HG03064 (cell line): ENCODE measurements around the gene MICAL3.
"Not testable (repeated sequence)": the region's sequence is repeated elsewhere in the genome, so short reads cannot be mapped to it uniquely, and the experiment has no call there.

Experiments used
- ATAC-seq: cut with Tn5 transposase; IDR thresholded peaks from one replicate; pipeline ENCODE4 v1.9.1; 2021; ENCODE audit warnings: low read depth; ENCODE audit not compliant: unreplicated experiment

The MICAL3 gene

DNA sequence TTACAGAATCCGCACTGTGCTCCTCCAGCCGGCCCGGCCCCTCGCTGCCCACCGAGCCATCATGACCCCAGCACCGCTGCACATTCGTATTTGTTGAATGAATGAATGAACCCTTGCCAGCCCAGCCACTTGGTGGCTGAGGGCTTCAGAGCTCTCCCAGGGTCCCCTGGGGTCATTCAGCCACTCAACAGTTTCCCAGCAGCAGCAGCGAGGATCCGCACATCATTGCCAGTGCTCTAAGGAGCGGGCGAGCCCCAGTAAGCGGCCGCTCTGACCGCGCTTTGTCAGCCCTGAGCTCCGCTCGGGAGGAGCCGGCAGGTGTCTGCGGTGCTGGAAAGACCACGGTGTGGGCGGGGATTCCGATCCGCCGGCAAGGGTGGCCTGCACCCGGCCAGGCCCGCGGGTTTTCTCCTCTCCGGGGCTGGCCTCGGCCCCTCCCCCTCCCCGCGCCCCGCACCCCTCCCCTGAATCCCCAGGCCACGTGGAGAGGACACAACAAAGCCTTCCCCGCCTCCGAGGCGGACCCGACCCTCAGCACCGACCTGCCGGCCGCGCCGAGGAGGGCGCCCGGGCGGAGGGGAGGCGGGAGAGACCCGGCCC, 250.7 kb downstream of the MICAL3 start:
- ATAC-seq: no peak

DNA sequence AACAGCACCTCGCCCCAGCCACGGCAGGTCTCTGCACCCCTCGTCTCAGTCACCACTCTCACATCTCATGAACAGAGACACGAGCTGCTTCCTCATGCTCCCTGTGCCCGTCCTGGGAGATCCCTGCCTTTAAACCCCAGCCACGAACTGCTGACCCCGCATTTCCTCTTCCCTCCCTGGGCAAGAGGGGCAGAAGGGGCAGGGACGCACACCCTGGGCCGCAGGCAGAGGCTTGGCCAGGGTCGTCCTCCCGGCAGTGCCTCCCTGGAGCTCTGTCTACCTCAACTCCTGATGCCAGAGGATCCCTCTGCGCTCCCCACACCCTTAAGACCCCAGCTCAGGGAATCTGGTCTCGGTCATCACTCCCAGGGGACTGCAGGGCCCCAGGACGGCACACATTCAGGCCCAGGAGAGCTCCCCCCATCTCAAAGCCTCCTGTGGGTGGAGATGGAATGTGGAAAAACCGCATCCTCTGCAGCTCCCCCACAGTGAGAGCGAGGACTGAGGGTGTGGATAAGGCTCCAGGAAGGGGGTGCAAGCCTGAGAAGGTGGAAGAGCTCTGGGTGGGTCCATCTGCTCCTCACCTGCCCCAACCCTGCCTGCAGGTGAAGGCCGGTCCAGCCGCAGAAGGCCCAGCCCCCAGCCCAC, 251.3 kb downstream of the MICAL3 start:
- no peak for ATAC-seq

DNA sequence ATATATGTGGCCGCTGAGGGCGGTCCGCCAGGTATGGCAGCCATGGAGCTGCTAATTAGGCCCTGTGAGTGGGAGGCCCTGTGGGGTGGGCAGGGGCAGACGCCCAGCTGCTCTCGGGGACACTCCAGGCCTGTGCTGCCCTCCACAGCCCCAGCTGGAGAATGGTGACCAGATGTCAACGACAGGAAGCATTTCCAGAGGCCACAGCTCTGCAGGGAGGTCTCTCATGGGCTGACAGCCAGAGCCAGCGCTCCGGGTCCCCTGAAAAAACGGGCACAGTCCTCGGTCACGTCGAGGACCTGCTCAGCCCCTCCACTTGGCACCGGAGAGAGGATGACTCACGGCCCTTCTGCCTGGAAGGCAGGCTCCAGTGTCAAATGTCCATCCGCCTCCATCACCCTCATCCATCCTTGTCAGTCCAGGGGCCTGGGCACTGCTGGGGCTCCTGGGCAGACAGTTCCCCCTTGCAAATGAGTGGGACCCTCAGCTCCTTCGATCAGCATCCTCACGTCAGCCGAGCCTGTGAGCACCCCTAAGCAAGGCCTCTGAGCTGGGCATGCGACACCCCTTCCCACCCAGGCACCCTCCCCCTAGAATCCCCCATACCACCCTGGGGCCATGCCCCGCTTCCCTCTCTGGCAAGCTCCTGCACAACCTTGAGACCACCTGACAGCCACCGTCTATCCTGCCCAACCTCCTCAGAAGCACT, 252.0 kb downstream of the MICAL3 start:
- no peak for ATAC-seq

DNA sequence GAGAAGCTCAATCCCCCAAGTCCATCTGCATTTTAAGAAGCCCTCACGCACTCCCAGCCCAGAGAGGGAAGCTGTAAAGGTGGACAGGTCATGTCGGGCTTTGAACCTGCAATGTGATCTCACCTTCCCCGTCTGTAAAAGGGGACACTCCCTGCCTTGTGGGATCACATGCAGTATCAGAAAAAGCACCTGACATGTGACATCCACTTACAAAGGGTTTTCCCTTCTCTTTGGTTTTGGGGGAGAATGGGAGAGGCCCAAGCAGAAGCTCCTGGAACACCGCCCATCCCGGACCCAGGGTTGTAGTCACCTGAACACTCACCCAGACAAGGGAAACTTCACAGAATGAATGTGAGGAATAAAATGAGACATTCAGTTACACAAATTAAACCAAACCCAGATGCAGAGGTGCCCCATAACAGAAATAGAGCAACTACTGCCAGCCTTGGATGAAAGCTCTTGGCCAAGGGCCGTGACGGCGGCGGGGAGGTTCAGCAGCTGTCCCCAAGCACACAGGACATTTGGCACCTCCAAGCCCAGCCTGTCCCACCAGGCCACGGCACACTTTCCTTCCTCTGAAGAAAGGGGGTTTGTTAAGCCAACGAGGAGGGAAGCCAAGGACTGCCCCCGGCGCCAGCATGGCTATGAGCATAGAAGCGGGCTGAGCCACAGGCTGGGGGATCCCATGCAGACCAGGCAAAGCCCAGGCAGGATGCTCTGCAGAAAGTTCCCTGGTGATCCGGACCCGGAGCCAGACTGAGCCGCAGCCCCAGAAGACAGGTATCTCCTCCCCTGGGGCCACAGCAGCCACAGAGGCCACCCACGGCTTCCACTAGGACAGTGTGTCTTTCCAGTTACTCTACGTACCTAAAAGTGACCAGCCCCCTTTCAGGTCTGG, 253.9 kb downstream of the MICAL3 start:
- ATAC-seq: no peak

DNA sequence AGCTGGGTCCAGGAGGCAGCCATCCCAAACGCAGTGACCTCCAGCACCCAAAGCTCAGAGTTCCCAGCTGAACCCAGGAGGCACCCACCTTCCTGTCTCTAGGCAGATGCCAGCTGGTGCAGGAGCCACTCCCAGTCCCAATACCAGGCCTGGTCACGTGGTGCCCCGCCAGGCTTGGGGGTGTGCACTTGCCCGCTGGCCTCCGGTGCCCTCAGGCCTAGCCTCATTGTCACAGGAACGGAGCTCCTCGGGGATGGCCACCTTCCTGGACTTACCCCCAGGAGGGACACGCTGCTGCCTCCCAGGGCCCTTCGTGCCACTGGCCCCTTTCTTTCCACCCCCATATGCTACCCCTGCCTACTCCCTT, 254.7 kb downstream of the MICAL3 start:
- ATAC-seq: no peak

DNA sequence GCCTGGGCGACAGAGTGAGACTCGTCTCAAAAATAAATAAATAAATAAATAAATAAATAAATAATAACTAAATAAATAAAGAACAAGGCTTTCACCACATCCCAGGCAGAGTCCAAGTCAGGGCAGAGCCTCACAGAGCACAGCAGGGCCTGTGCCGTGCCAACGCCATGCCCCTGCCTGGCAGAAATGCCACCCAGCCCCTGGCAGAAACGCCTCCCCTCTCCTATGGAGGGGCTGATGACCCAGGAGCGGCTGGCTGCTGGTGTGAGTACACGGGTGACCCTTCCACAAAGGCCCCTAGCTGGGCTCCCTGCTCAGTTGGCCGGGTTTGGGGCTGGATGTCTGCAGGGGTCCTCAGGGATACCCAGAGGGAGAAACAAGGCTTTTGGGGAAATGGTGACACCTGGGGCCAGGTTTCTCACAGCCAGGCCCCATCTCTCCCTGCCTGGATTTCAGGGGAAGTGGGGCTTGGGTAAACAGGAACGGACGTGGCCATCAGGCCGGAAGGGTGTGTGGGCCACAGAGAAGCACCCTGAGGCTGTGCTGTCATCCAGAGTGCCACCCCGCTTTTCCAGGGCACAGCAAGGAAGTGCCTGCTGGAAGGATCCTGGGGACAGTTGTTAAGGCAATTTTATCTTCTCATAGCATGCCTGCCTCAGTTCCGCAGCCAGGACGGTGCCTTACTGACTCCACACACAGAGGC, 255.2 kb downstream of the MICAL3 start:
- no peak for ATAC-seq

DNA sequence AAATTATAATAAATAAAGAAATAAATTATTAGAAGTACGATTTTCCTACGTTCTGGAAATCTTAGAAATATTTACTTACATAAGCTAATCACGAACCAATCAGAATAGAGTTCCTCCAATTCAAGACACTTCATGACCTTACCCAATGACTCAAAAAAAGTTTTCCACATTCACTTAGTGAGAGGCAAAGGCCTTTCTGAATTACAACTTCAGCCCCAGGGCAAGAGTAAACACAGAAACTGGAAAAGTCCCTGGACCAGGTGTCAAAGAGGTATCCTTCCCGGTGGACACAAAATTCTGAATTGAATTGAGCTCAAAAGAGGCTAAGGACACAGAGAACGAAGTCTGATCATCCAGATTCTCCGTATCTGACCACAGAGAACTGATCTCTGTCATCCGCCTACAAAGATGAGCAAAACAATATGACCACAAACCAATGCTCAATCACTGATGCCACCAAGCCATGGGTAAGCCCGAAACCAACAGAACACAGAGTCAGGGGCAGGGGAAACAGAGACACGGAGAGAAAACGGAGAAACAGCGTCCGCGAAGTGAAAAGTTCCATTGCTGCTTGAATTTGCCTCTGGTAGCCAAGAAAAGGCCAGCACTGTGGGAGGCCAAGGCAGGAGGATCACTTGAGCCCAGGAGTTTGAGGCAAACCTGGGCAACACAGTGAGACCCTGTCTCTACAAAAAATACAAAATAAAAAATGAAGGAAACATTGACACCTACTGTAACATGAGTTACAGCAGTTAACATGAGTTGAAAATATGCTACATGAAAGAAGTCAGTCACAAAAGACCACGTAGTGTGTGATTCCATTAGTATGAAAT, 256.9 kb downstream of the MICAL3 start:
- ATAC-seq: peak; percentile 63

DNA sequence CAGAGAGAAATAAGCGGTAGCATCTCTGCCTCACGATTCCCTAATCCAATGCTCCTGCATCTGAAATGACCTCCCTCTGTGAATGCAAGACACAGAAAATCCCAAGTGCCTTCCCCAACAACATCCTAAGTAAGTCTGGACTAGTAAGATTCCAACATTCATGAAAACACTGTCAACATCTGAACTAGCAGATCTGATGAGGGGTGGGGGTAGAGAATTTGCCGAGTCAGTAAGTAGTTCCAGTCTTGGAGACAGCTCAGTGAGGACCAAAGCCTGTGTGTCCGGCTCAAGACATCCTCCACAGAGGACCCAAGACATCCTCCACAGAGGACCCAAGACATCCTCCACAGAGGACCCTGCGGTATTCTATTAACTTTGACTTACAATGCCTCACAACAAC, 259.5 kb downstream of the MICAL3 start:
- not testable (repeated sequence) for ATAC-seq

DNA sequence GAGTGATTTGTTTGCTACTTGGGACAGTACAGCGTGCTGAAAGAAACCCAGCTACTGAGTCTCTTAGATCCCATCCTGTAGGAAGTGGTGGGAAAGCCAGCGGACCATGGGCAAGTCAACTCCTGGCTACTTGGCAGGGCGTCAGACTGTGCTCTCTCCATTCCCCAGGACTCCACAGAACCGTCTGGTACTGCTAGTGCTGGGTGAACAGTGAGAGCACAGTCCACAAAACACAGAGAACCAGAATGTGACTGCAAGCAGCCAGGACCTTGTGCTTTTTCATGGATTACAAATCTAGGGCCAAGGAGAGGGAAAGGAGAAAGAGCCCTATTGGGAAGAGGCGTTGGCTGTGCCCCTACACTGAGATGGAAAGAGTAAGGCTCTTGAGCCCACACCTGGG, 260.3 kb downstream of the MICAL3 start:
- ATAC-seq: no peak

DNA sequence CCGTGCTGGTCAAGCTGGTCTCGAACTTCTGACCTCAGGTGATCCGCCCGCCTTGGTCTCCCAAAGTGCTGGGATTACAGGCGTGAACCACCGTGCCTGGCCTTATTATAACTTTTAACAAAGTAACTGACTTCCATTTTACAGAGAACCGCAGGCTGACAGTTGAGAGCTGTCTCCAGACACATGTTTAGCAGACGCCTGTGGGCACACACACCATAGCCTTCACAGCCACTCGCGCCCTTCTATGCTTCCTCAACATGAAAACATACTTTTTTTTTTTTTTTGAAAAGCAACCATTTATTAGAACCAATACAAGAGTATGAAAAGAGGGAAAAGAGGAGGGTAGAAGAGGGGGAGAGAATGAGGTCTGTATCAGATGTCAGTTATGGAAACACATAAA, 260.9 kb downstream of the MICAL3 start:
- ATAC-seq: not testable (repeated sequence)

DNA sequence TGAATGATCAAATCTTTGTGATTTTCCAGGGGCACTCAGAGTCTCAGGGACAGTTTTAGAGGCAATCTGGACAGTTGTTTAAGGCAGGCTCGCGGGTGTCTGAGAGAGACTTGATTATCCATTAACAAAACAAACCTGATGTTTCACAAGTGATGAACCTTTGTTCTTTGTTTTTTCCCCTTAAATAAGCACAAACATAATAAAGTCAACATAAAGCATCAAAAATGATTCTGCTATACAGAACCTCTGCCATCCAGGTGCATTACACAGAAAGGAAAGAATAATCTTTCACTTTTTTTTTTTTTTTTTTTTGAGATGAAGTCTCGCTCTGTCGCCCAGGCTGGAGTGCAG, 263.2 kb downstream of the MICAL3 start:
- ATAC-seq: no peak

DNA sequence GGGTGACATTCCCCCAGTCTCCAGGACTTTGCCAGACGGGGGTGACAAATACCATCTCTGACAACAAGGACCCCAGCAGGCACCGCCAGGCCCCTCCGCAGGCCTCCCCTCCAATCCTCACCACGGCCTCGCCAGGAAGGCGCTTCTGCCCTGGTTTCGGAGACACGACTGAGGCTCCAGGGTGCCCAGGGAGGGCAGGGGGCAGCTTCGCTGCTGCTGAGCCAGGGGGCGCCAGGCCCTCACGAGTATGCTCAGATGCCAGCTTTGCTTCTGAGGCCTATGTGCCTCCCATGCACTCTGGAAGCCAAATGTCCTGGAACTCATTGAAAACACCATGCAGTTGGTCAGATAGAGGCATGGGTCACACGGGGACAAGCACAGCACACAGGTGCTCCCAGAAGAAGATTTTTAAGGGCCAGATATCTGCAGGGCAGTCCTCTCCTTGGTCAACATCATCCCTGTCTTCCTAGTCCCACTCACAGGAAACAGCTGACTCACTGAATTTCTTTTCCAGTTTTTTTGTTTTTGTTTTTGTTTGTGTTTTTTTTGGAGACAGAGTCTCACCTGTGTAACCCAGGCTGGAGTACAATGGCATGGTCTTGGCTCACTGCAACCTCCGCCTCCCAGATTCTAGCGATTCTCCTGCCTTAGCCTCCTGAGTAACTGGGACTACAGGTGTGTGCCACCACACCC, 270.0 kb downstream of the MICAL3 start:
- ATAC-seq: no peak

DNA sequence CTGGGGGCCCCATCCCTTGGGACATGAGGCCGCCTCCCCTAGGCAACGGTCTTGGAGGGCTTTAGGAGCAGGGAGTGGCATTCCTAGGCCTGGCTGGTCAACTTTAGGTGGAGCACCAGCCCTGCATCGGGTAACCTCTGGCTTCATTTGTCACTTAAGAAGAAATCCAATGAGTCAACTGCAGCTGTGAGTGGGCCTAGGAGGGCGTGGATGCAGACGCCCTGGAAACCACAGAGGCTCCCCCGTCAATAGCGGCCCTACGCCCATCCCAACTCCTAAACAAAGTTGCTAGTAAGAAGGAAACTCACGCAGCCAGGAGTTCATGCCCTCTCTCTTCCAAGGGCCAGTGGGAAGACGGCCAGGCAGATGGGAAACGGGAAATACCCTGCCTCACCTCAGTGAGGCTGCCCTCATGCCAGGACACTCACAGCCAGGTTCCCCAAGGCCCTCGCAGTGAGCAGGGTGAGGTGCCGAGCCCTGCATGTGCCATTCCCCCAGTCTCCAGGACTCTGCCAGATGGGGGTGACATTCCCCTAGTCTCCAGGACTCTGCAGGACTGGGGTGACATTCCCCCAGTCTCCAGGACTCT, 270.9 kb downstream of the MICAL3 start:
- ATAC-seq: no peak

DNA sequence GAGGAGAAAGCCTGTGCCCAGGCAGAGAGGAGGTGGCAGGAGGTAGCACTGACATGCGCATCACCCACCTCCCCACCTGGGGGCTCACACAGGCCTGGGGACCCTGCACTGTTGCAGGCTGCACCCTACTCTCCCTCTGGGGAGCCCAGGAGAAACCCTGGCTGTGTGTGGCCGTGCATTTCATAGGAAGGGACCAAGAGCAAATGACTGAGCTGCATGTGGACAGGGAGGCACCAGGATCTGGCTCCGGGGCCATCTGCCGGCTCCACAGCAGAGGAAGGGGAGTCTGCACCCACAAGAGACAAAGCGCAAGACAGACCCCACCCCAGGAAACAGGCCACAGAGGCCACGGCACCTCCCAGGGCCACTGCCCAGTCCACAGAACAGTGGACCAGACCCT, 272.8 kb downstream of the MICAL3 start:
- ATAC-seq: no peak

DNA sequence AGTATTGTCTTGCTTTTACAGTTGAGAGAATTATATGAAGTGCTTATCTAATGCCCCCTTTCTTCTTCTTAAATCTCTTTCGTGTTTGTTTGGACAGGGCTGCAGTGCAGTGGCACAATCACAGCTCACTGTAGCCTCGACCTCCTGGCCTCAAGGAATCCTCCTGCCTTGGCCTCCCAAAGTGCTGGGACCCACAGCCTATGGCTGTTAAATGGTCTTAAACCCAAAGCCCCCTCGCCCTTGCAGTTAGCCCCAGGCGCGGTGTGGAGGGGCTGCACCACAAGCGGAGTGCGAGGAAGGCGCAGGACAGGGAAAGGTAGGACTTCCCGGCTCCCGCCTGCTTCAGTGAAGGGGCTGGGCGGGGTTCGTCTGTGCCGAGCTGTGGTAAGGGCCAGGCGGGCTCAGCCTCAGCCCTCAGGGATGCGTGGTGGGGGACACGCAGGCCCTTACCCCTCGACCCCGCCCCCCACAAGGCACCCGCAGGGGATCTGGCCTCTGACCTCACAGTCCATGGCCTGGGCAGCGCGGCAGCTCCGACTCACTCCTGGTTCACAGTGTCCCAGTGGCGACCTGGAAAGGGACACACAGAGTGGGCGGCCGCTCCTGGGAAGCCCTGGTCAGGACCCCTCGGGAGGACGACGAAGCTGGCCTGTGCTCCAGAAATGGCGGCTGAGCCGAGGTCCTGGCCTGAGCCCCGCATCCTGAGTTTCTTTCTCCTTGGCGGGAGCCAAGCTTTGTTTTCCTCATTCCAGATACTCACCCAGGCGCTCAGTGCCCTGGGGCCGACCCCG, 274.6 kb downstream of the MICAL3 start:
- ATAC-seq: no peak

DNA sequence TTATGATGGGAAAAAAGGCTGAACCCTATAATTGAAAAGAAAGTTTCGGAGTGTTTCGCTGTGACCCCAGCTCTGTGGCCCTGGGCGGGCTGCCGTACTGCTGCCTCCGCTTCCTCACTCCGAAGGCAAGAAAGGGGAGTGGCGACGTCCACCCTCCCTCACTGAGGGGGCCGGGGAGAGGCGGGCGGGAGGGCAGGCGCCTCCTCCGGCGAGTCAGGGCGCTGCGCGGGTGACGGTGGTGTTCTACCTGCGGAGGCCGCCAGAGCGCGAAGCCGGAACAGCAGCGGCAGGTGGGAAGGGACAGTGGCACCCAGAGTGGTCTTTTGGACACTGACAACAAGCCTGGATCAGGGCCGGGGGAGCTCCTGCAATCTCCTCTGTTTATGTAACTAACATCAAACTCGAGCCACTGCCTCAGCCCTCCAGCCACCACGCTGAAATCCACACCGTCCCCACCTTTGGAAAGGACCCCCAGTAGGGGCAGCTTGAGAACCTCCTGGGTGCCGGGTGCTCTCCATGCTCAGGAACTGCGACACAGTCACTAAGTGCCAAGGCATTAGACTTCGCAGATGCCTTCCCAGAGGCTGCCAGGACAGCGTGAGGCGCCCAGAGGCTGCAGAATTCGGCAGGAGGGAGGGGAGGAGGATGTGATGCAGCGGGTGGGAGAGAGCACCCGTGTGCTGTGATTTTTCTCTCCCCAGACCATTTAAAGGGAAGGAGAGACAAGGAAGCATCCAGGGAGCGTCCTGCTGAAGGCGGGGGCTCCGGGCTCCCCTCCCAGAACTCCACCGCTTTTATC, 275.6 kb downstream of the MICAL3 start:
- ATAC-seq: no peak

DNA sequence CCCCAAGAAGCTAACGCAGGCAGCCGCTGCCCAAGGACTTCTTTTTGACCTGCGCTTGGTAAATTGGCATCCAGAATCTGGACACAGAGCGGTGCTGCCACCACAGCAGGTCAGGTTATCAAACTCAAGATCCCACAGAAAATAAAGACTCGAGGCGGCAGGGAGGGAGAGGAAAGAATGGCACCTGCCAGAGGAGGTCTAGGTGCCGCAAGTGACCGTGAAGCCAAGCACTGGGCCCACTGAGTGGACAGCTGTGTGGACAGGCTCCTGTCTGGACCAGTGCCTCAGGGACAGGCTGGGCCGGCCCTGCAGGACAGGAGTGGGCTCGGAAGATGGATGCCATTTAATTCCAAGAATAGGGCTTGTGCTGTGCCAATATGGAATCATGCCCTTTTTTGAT, 277.4 kb downstream of the MICAL3 start:
- ATAC-seq: no peak
